Measurements from ENCODE around the gene SOD3.

DNA sequence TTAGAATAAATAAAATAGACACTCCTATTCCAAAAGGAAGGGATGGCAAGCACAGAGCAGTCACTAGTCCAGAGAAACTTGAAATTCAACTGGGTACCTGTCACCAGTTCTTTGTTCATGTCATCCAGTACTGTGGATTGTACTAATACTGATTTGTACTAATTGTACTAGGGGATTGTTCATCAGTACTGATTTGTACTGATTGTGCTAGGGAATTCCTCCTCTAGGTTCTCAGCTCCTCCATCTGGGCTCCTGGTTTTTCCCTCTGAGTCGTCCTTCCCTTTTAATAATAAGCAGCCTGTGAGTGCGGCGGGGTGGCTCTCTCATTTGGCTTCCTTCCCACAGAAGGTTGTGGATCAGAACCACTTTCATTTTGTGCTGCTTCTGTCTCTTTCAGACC, 31.0 kb upstream of the SOD3 start:
- no peak for TF ChIP-seq YY1 (IDR thresholded peaks at IDR 0.05; ENCODE audit: insufficient read depth, insufficient read length)
- TF ChIP-seq SUZ12 (IDR thresholded peaks at IDR 0.05; ENCODE audit: extremely low read depth, insufficient read depth, insufficient read length) = no peak

All from NT2/D1 (cell line).